Measurements from ENCODE around the gene BTRC. TPM values are rescaled to one million over a fixed set of nuclear protein-coding genes. Genes with fewer than 3 reads are reported as not detected.

The BTRC gene
- polyA plus RNA-seq, 3 donors = 2.8 to 4.3 (median 3.1) TPM

DNA sequence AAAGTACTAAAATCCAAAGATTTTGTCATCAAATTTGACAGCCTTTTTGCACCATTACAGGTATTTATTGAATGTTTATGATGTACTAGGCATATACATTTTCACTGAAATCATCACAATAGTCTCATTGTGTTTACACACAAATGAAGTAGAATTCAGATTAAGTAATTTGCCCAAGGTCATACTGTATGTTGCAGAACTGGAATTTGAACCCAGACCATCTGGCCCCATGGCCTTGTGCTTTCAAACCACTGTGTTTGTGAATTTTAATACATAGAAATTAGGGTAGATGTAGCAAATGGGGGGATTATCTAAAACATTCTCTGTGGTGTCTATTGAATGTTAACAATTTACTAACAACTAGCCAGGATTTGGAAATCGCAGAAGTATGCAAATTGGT is 139.3 kb downstream of the BTRC start:
- Histone ChIP-seq H3K4me2 (replicated peaks; ENCODE audit: extremely low read depth, low read length, poor library complexity, severe bottlenecking) (no peak overlapping the region), H3K36me3 (replicated peaks in 1 of 2; ENCODE audit: control insufficient read depth in 1 of 2, insufficient read depth in 2 of 2, low read length in 2 of 2) (no peaks in the 10 kb centered on the region), H3K4me3 (replicated peaks in 1 of 3; ENCODE audit: low read depth in 2 of 3, low read length in 3 of 3) (no peak overlapping the region), H3K4me1 (ENCODE audit: control insufficient read depth in 1 of 2, insufficient read depth in 2 of 2, low read length in 2 of 2) (no peaks in the 10 kb centered on the region), H3K9me3 (replicated peaks in 1 of 2; ENCODE audit: control insufficient read depth in 1 of 2, insufficient read depth in 1 of 2, low read length in 2 of 2) (no peaks in the 10 kb centered on the region), H3K27me3 (ENCODE audit: control insufficient read depth in 2 of 2, insufficient read depth in 2 of 2, low read length in 2 of 2) (no peaks in the 10 kb centered on the region), H4K20me1 (ENCODE audit: insufficient read depth, low read length) (no peaks in the 10 kb centered on the region), H3K79me2 (ENCODE audit: insufficient read depth, low read length) (no peaks in the 10 kb centered on the region), H2AFZ (ENCODE audit: insufficient read depth, low read depth, low read length, poor library complexity, severe bottlenecking) (no peak overlapping the region), H3K9ac (ENCODE audit: insufficient read depth, low read length, poor library complexity, severe bottlenecking) (no peak overlapping the region), H3K27ac (ENCODE audit: low read depth in 1 of 2, low read length in 2 of 2) (no peak overlapping the region)
- Mint-ChIP-seq H3K36me3 (peaks cover 0 to 3% of the 10 kb centered on the region in 2 donors), H3K27ac (no peak overlapping the region), H3K9me3 (no peaks in the 10 kb centered on the region), H3K27me3 (ENCODE audit: low read depth in 3 of 3) (no peaks in the 10 kb centered on the region), H3K4me3 (no peak overlapping the region), H3K4me1 (peaks cover 6% of the 10 kb centered on the region)
- TF ChIP-seq CTCF (IDR thresholded peaks at IDR 0.05) = no peak
- no CpG with 5 or more reads among the region's 1 CpG for WGBS (ENCODE audit: insufficient coverage)
- intact Hi-C loops (cut with micrococcal nuclease) = no loop called here
- DNase-seq = no peak

GRCh38 chr10:101493782-101494281 is 139.9 kb downstream of the BTRC start:
- Histone ChIP-seq H3K79me2 (ENCODE audit: insufficient read depth, low read length) (no peaks in the 10 kb centered on the region), H3K9ac (ENCODE audit: insufficient read depth, low read length, poor library complexity, severe bottlenecking) (no peak overlapping the region), H3K4me3 (replicated peaks in 1 of 3; ENCODE audit: low read depth in 2 of 3, low read length in 3 of 3) (no peak overlapping the region), H3K36me3 (replicated peaks in 1 of 2; ENCODE audit: control insufficient read depth in 1 of 2, insufficient read depth in 2 of 2, low read length in 2 of 2) (no peaks in the 10 kb centered on the region), H3K4me2 (replicated peaks; ENCODE audit: extremely low read depth, low read length, poor library complexity, severe bottlenecking) (no peak overlapping the region), H3K4me1 (ENCODE audit: control insufficient read depth in 1 of 2, insufficient read depth in 2 of 2, low read length in 2 of 2) (no peaks in the 10 kb centered on the region), H2AFZ (ENCODE audit: insufficient read depth, low read depth, low read length, poor library complexity, severe bottlenecking) (no peak overlapping the region), H3K27me3 (ENCODE audit: control insufficient read depth in 2 of 2, insufficient read depth in 2 of 2, low read length in 2 of 2) (no peaks in the 10 kb centered on the region), H3K9me3 (replicated peaks in 1 of 2; ENCODE audit: control insufficient read depth in 1 of 2, insufficient read depth in 1 of 2, low read length in 2 of 2) (no peaks in the 10 kb centered on the region), H4K20me1 (ENCODE audit: insufficient read depth, low read length) (no peaks in the 10 kb centered on the region), H3K27ac (ENCODE audit: low read depth in 1 of 2, low read length in 2 of 2) (no peak overlapping the region)
- intact Hi-C loops (cut with micrococcal nuclease) = no loop called here
- no peaks in the 10 kb centered on the region for H3K27me3 Mint-ChIP-seq (ENCODE audit: low read depth in 3 of 3)
- H3K9me3 Mint-ChIP-seq = no peaks in the 10 kb centered on the region
- no peak overlapping the region for H3K27ac Mint-ChIP-seq
- H3K36me3 Mint-ChIP-seq = peaks cover 0 to 3% of the 10 kb centered on the region in 2 donors
- WGBS (ENCODE audit: insufficient coverage) = no CpG with 5 or more reads among the region's 1 CpG
- no peak overlapping the region for H3K4me3 Mint-ChIP-seq
- TF ChIP-seq CTCF (IDR thresholded peaks at IDR 0.05) = no peak
- no peak for DNase-seq
- peaks cover 6% of the 10 kb centered on the region for H3K4me1 Mint-ChIP-seq
